Posterior cingulate gyrus (tissue), 11 donors: Measurements from ENCODE around the gene DGCR8.
A peak's percentile ranks its signal among the peaks of the same experiment; 100 is the strongest.

Experiments
- DNase-seq, 10 donors: peaks; one replicate each; pipeline versions ENCODE4 v3.0.0 to v3.0.0-alpha.2; 2020 to 2021; ENCODE audit warnings: mixed read lengths in 3 of 10
- intact Hi-C: fragments of 100-400 bp; cut with DNase I; formaldehyde crosslinking; loops from one replicate; pipeline ENCODE4 v1.15.1; 2023

DGCR8 gene

DNA sequence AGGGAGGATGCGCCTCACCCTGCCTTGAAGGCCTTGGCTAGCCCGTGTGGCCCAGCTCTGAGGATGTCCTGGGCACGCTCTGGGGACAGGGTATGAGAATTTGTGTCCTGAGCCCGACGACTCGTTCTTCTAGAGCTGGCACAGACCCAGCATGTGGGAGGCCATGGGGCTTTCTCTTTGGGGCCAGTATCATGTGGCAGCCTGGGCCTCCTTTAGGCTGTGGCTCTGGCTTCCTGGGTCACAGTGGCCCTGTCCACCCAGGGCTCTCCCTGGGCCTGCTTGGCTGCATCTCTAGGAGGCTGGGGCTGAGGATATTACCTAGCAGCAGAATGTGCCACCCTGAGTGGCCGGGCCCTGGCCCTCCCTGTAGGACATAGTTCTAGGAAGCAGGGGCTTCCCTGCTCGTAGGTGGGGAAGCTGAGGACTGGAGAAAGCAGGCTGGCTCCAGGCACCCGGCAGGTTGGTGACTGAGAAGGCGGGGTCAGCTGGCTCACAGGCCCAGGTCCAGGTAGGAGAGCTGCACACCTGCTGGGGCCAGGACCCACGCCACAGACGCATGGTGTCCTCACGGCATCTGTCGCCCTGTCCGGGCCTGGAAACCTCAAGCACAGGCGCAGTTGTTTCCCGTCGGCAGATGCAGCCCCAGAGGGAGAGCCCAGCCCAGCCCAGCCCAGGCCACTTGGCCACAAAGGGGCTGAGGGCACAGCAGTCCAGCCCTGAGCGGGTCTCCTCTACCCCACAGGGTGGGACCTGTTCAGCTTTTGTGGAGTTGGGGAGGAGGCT, 64.0 kb downstream of the DGCR8 start:
- DNase-seq = no peak
- intact Hi-C loops = no loop called here

DNA sequence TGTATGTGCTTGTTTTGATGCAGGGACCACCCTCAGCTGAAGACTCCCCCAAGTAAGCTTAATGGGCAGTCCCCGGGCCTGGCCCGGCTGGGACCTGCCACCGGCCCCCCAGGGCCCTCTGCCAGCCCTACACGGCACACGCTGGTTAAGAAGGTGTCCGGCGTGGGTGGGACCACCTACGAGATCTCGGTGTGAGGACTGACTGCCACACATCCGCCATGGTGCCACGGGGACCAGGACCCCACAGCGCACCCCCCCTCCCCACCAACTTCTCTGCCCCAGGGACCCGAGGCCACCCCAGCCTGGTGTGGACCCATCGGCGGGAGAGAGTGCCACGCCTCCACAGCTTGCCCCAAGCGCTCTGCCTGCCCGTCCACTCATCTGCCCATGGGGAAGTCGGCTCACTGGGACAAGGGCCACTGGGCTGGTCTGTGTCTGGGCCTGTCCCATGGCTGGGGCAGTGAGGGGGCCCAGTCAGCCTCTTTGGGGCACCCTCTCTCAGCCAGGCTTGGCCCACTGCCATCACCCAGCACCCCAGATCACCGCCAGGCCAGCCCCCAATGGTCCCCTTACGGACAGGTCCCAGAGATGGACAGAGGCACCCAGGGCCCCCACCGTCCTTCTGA, 65.3 kb downstream of the DGCR8 start:
- intact Hi-C loops = no loop called here
- DNase-seq = no peak

DNA sequence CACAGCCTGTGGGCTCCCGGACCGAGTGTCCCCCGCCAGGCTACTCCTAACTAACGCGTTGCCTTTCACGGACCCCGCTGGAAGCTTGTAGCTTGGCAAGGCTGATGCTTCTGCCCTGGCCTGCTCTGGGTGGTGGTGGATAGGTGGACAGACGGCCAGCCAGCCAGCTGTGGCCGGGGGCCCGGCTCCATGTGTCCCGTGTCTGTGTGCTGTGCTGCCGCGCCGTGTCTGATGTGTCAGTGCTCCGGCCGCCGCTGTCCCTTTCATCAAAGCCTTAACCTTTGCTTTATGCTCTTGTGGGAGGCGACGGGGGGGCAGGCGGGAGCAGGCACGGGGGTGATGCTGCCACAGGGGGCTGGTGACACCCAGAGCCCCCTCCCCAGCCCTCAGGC, 65.8 kb downstream of the DGCR8 start:
- DNase-seq = no peak
- intact Hi-C loops = no loop called here

DNA sequence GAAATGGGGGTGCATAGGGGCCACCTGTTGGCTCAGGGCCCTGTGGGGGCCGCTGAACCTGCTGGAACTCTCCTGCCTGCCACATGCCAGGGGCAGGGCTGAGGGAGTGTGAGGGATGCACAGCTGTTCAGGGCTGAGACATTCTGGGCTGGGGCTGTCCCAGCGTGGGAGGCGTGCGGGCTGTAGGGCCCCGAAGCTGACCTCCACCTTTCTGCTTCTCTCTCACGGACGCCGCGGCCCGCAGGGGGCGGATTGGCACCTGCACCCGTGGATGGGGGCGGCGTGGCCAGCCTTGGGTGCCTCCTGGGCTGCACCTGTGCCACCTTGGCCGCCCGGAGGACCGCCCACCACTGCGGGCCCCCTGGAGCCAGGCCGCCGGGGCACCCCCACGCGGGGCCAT, 66.7 kb downstream of the DGCR8 start:
- no peak for DNase-seq
- intact Hi-C loops = no loop called here

DNA sequence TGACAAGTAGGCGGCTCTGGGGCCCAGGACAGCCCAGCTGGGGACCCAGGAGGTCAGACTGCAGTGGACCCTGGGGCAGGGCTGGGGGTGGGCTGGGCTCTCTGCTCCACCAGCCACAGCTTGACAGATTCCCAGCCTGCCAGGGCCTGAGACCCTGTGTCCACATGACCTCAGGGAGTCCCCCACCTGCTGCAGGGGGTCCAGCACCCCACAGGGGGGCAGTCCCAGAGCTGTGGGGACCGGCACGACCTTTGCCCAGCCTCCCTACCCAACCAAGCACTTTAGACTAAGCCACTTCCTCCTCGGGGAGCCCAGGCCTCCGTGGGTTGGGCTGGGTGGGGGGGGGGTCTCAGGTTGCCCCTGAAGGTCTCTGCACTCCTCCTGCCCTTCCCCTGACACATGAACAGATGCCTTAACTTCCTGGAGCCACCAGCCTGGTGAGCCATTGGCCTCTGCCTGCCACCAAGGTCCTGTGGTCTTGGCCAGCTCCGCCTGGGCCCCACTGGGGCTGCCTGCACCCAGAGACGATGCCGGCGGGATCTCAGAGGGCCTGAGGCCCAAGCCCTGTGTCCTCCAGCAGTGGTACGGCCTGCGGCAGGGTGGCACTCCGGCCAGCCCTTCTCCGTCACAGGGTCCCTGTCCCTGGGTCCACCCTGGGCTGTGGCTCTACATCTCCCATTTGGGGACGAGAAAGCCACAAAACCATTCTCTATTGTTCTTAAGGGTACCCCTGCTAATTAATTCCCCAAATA, 67.4 kb downstream of the DGCR8 start:
- intact Hi-C loops = no loop called here
- no peak for DNase-seq

DNA sequence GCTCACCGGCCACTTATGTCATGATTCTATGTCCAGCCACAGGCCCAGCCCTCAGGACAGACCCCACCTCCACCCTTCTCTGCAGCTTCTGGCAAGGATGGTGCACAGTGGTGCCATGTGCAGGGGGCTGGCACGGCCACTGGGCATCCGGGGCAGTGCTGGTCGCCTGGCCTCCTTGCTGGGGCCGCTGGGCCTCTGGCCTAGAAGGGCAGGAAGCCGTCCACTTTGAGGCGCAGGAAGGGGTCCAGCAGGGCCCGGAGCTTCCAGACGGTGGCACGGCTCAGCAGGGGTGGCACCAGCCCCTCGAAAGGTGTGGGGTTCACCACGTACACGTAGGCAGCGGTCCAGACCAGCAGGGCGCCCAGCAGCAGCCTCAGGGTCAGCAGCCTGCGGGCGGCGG, 68.4 kb downstream of the DGCR8 start:
- intact Hi-C loops = no loop called here
- no peak for DNase-seq

DNA sequence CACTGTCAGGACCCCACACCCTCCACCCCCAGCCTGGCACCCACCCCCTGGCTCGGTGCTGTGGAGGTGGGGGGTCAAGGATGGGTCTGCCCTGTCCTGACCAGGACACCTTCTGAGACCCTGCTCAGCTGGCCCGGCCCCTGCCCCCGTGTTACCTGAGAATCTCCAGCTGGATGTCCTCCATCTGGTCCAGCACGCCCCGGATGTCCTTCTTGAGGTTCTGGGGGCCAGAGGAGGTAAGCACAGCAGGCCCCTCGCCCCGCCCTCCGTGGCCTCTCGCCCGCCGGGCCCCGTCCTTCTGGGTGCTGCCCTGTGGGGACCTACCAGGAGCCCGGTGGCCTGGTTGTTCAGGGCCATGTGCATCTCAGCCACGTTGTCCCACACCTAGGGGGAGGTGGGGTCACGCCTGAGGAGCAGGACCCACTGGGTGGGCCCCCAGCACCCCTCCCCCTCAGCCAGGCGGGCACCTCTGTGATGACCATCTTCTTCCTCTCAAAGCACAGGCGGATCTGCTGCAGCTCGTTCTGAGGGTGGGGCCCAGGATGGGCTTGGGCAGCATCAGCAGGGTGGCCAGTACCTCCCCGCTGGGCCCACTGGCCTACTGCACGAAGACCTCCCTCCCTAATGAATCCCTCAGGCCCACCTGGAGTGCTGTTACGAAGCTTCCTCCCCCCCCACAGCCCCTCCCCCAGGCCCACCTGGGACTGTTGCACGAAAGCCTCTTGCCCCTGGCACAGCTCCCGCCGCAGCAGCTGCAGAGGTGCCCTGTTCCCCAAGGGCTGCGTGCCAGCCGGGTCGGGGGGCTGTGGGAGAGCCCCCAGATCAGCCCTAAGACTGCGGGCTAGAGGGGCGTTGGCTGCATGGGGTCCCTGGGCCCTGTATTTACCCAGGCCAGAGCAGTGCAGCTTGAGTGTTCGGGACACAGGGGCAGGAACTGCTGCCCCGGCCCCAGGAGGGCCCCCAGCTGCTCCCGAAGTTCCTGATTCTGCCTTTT, 69.5 kb downstream of the DGCR8 start:
- intact Hi-C loops = no loop called here
- DNase-seq = no peak

DNA sequence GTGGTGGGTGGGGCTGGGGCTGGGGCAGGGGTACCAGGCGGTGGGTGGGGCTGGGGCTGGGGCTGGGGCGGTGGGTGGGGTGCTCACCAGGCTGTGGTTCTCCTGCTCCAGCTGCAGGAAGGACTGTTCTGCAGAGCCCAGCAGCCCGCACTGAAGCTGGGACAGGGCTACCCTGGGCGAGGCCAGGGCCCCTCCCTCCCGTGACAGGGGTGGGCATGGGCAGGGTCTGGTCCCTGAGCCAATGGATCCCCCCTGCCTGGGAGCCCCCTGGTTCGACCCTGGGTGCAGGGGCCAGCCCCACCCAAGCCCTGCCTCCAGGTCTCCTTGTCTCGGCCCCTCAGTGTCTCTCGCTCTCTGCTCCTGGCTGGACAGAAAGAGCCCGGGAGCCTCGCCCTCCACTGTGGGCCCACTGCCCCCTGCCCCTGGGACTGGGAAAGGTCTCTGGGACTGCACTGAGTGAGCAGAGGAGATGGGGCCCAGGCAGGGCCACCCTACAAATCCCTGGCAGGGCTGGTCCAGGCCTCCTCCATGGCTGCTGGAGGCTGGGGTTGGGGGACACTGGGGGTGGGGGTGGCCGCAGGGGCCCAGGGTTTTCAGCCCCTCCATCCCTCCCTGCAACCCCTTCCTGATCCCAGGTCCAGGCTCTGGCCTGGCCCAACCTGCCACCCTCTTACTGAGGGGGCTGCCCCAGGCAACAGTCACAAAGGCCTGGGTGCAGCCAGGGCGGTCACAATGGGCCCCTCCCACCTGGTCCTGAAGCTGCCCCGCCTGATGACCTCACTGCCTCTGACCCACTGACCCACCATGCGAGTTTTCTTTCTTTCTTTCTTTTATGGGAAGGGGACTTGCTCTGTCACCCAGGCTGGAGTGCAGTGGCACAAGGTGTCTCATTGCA, 70.6 kb downstream of the DGCR8 start, which contains the start of gene CCDC188:
CCDC188 (minus strand) TSS at position 675 of the 895 bp plus-strand sequence; CDS start at position 606, 69 bp downstream.
- DNase-seq = no peak
- intact Hi-C loops = no loop called here

DNA sequence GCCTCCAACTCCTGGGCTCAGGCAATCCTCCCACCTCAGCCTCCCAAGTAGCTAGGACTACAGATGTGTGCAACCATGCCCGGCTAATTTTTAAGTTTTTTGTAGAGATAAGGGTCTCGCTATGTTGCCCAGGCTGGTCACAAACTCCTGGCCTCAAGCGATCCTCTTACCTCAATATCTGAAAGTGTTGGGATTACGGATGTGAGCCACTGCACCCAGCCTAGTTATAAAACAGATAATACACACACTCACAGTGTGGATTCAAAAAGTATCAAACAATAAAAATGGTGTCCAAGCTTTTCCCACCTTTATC, 71.2 kb downstream of the DGCR8 start:
- no peak for DNase-seq
- intact Hi-C loops = no loop called here

DNA sequence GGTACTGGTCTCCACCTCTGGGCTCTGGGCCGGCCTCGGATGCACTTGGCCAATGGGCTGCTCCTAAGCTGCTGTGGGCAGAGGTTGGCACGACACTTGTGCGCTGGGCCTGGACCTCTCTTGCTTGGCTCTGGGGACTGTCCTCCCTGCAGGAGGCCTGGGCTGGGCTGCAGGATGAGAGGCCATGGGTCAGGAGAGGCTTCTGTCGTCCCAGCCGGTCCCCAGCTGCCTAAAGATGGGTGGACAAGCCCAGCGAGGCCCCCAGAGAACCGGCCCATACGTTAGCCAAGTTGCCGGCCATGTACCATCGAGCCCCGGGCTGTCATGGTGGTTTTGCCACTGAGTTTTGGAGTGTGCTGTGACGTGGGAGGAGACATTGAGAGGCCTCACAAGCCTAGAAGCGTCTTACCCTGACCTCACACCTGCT, 72.4 kb downstream of the DGCR8 start:
- no peak for DNase-seq
- intact Hi-C loops = no loop called here

DNA sequence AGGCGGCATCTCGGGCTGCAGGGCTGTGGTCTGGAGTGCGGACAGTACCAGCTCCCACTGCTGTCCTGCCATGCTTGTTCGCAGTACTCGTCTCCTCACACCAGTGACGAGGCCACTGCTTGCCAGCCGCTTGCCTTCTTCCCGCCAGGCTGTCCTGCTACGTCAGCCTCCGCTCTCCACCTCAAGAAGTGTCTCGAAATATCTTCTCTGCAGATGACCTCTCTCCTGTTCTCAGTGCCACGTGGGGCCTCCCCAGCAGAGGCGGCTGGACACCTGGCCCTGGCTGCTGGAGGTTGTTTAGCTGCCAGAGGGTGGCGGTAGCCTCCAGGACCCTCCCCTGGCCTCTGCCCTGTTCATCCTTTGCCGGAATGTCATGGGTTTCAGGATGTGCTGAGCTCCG, 73.9 kb downstream of the DGCR8 start:
- no peak for DNase-seq
- intact Hi-C loops = no loop called here

DNA sequence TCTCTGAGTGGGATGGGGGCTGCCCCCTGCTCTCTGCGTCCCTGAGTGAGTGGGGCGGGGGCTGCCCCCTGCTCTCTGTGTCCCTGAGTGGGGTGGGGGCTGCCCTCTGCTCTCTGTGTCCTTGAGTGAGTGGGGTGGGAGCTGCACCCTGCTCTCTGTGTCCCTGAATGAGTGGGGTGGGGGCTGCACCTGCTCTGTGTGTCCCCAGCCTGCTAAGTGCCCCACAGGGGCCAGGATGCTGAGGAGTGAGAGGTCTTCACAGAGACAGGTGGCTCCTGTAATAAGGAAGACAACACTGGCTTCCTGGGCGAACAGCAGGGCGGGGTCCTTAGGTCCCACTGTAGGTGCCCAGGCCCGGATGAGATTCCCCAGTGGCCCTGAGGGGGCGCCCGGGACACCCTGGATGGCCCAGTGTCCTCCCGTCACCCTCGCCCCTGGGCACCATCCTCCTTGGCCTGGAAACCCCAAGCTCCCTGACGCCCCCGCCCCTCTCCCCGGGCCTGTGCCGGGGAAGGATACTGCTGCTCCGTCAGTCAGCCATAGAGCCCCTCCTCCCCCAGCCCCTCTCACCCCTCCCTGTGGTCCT, 74.7 kb downstream of the DGCR8 start:
- intact Hi-C loops = no loop called here

DNA sequence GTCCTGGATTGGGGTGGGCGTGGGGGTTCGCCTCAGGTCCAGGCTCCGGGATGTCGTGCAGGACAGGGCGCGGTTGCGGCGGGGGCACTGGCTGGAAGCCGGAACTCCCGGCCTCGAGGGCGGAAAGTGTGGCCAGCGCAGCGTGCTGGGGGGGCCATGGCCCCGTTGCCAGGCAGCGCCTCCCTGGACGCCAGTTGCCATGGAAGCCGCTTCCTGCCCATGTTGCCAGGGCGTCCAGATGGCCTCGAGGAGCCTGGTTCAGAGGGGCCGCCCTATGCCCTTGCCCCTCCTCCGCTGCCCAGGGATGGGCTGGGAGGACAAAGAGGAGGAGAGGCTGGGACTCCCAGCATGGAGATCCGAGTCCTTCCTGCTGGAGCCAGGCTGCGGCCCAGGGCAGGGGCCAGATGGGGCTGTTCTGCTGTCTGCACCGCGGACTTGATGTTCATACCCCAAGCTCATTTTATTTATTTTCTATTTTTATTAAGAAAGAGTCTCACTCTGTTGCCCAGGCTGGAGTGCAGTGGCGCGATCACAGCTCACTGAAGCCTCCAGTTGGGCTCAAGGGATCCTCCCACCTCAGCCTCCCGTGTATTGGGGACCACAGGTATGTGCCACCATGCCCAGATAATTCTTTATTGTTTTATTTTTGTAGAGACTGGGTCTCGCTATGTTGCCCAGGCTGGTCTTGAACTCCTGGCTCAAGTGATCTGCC, 75.4 kb downstream of the DGCR8 start:
- intact Hi-C loops = loop anchor here (2.0 kb wide), 1 partner anchor 113 kb away; the partner anchor contains the start of gene RTN4R
- peak; percentile 50 to 96 (median 74) for DNase-seq

More for the DNA sequence above, 74.7 kb downstream of the DGCR8 start:
- DNase-seq = no peak

DNA sequence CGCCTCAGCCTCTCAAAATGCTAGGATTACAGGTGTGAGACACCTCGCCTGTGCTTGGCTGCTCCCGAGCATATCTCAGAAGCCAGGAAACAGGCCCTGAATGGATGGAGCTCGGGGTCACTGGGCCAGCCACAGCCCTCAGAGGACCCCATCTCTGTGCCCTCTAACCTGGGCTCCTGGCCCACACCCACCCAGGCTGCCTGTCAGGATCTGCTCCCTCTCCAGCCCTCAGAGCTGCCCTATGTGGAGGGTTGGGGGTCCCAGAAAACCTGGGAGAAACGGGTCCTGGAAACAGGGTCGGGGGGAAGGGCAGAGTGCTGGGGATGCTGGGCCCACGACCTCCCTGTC, 76.0 kb downstream of the DGCR8 start:
- intact Hi-C loops = loop anchor here (2.0 kb wide), 1 partner anchor 113 kb away; the partner anchor contains the start of gene RTN4R
- DNase-seq = no peak

DNA sequence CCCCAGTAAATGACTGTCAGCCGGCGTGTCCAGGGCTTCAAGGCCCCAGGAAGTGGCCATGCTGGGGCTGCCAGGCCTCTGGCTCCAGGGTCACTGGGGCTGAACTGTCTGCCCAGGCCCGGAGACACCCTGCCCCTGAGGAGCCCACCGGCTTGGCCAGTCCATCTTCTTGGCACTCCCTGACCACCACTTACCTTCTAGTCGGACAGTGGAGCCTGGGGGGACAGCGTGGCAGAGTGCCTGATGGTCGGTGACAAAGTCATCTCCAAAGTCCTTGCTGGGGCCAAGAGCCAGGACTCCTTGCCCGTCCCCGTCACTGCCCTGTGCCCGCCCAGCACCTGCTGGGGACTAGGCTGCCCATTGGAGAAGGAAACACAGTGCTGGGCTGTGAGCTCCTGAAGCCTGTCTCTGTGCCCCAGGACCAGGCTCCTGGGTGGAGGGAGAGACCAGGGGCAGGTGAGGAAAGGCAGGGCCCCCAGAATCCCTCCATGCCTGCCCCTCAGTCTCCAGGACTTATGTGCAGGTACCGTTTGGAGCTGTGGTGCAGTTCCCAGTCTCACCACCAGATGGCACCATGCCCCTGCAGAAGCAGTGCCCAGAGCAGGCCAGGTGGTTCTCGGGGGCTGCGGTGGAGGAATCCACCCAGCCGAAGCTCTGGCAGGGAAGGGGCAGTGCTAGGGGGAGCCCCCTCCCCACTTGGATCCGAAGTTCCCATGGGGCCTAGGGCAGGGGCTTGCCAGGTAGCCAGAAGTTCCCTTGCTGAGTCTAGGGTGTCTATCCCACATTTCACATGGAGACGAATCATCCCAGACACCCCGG, 76.8 kb downstream of the DGCR8 start:
- peak; percentile 78 to 99 (median 94) for DNase-seq

DNA sequence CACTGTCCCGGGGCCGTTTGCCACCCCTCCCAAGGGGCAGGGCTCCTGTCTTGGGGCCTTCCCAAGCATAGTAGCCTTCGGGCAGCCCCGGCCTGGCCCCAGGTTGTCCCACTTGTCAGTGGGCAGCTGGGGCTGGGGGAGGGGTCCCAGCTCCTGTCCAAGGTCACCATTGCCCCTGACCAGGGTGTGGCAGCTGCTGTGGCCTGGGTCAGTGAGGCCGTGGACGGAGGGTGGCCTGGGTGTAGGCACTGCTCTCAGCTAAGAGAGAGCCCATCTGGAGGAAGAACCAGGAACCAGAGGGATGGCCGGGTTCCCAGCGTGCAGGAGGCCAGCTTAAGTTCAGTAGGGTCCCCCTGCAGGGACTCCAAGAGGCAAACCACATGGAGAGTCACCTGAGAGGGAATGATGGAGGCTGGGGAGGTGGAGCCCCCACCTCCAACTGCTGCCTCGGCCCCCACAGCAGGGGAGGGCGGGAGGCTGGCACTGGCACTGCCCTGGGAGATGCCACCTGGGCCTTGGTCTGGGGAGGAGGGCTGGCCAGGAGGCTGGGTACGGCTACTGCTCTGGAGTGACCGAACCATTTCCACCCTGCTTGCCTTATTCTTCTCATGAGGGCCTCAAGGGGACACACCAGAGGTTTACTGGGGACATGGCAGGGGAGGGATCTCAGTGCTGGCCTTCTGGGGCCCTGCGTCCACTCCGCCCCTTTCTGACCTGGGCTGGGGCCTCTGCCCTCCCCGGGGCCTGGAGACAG, 77.6 kb downstream of the DGCR8 start:
- no peak for DNase-seq
- intact Hi-C loops = loop anchor here (1.0 to 2.0 kb wide), 2 partner anchors 111 to 128 kb away; partner anchors contain the start of gene RTN4R

More for the DNA sequence above, 76.8 kb downstream of the DGCR8 start:
- intact Hi-C loops = loop anchor here (1.0 to 2.0 kb wide), 2 partner anchors 112 to 128 kb away; partner anchors contain the start of gene RTN4R
